HepG2 (cell line): ENCODE data around the gene CSF3R. TPM values are rescaled to one million over a fixed set of nuclear protein-coding genes. Genes with fewer than 3 reads are reported as not detected.

ENCODE experiments used
- ARNT2 ChIP-seq: sonication (generic); formaldehyde crosslinking; IDR thresholded peaks from 2 replicates; pipeline ENCODE4 v1.8.0; 2022; ENCODE audit warnings: mild to moderate bottlenecking, low read depth, missing genetic modification reagents, moderate library complexity
- BRCA1 ChIP-seq: sonication (generic); formaldehyde crosslinking; IDR thresholded peaks from 2 replicates; pipeline ENCODE4 v1.4.0; 2020; ENCODE audit warnings: missing genetic modification reagents
- CEBPG ChIP-seq: IDR thresholded peaks from 2 replicates; pipeline ENCODE4 v1.6.1; 2016
- CREBL2 ChIP-seq: sonication (generic); formaldehyde crosslinking; IDR thresholded peaks from 2 replicates; pipeline ENCODE4 v1.8.1; 2023; ENCODE audit warnings: missing genetic modification reagents, mild to moderate bottlenecking, borderline replicate concordance
- FOXM1 ChIP-seq: sonication (generic); formaldehyde crosslinking; IDR thresholded peaks from 2 replicates; pipeline ENCODE4 v1.5.0; 2020; ENCODE audit warnings: missing genetic modification reagents
- FUBP1 ChIP-seq: sonication (generic); formaldehyde crosslinking; IDR thresholded peaks from 2 replicates; pipeline ENCODE4 v1.5.1; 2020; ENCODE audit warnings: missing genetic modification reagents, mild to moderate bottlenecking, borderline replicate concordance
- KAT2B ChIP-seq: fragments of 150-350 bp; IDR thresholded peaks from 2 replicates; pipeline ENCODE4 v1.6.1; 2014; ENCODE audit warnings: low read depth, low read length, borderline replicate concordance
- MTA3 ChIP-seq: sonication (generic); formaldehyde crosslinking; IDR thresholded peaks from 2 replicates; pipeline ENCODE4 v1.4.0; 2020; ENCODE audit warnings: missing genetic modification reagents
- NR0B2 ChIP-seq: sonication (generic); formaldehyde crosslinking; IDR thresholded peaks from 2 replicates; pipeline ENCODE4 v1.4.0; 2020; ENCODE audit warnings: mild to moderate bottlenecking, missing genetic modification reagents
- NR3C1 ChIP-seq: sonication (generic); formaldehyde crosslinking; IDR thresholded peaks from 2 replicates; pipeline ENCODE4 v1.4.0; 2020; ENCODE audit warnings: missing genetic modification reagents
- PPARG ChIP-seq: conservative IDR thresholded peaks from 2 replicates; pipeline ENCODE4 v1.6.1; 2016; ENCODE audit warnings: missing biosample characterization, missing genetic modification reagents
- PRDM10 ChIP-seq: sonication (generic); formaldehyde crosslinking; IDR thresholded peaks from 2 replicates; pipeline ENCODE4 v1.4.0; 2020; ENCODE audit warnings: low read depth, missing genetic modification reagents
- RORA ChIP-seq: sonication (generic); formaldehyde crosslinking; IDR thresholded peaks from 2 replicates; pipeline ENCODE4 v1.5.0; 2020; ENCODE audit warnings: mild to moderate bottlenecking, missing genetic modification reagents, moderate library complexity
- SMC3 ChIP-seq: IDR thresholded peaks from 2 replicates; pipeline ENCODE4 v1.6.1; 2011; ENCODE audit warnings: low read length, improper control_type of control experiment
- TBX2 ChIP-seq: sonication (generic); formaldehyde crosslinking; IDR thresholded peaks from 2 replicates; pipeline ENCODE4 v1.5.0; 2020; ENCODE audit warnings: missing genetic modification reagents, mild to moderate bottlenecking, borderline replicate concordance
- ZNF598 ChIP-seq: sonication (generic); formaldehyde crosslinking; IDR thresholded peaks from 2 replicates; pipeline ENCODE4 v1.5.1; 2020; ENCODE audit warnings: mild to moderate bottlenecking, missing genetic modification reagents, borderline replicate concordance
- ZNF687 ChIP-seq: sonication (generic); formaldehyde crosslinking; IDR thresholded peaks from 2 replicates; pipeline ENCODE4 v1.5.1; 2020; ENCODE audit warnings: mild to moderate bottlenecking, missing genetic modification reagents, moderate library complexity
- ZSCAN21 ChIP-seq: sonication (generic); formaldehyde crosslinking; IDR thresholded peaks from 2 replicates; pipeline ENCODE4 v1.8.0; 2022; ENCODE audit warnings: mild to moderate bottlenecking, missing genetic modification reagents, moderate library complexity, borderline replicate concordance
- polyA plus RNA-seq, 8 experiments: library from polyadenylated mRNA; depleted of rRNA in 3 of 8; stranded (reverse) in 7 of 8; unstranded in 1 of 8; fragments of >200 nt; fragmentation: Illumina TruSeq in 4 of 8; extraction: Trizol in 4 of 8; gene quantifications; 2 replicates each; pipeline versions ENCODE4 v1.2.1 to v1.2.3, GENCODE V29; 2011 to 2016; ENCODE audit warnings: low read depth in 4 of 8, missing spikeins in 1 of 8, mixed read lengths in 1 of 8; ENCODE audit not compliant: insufficient read depth in 1 of 8
- total RNA-seq, 5 experiments: library from RNA; depleted of rRNA; stranded (reverse); fragments of >200 nt; fragmentation: Illumina TruSeq; extraction: Trizol; gene quantifications; 2 replicates each; pipeline ENCODE4 v1.2.3, GENCODE V29; 2016; ENCODE audit warnings: low read depth in 1 of 5

CSF3R gene
- total and polyA plus RNA-seq, 2 of the 13 experiments (the other 11 are each of a cell fraction or from before 2014, with no cell fraction given): 11.9 to 28.8 TPM

GRCh38 chr1:36463803-36464604 is 18.7 kb downstream of the CSF3R start, which contains the start of gene MRPS15 (continued):
- TF ChIP-seq PRDM10 (CRISPR knock-in tag) (peak; percentile 79; the same call in 1 of the 2 replicates), PPARG (CRISPR knock-in tag) (peak; percentile 81), RORA (CRISPR knock-in tag) (no peak), FOXM1 (CRISPR knock-in tag) (no peak), FUBP1 (CRISPR knock-in tag) (peak; percentile 92; the same call in 1 of the 2 replicates), CREBL2 (CRISPR knock-in tag) (no peak; the same call in 1 of the 2 replicates), NR3C1 (CRISPR knock-in tag) (no peak), CEBPG (CRISPR knock-in tag) (peak; percentile 99), ZNF598 (peak; percentile 92; the same call in 1 of the 2 replicates), ARNT2 (CRISPR knock-in tag) (peak; percentile 93), KAT2B (no peak), ZNF687 (CRISPR knock-in tag) (peak; percentile 93), ZSCAN21 (CRISPR knock-in tag) (no peak; the same call in 1 of the 2 replicates), BRCA1 (no peak), NR0B2 (CRISPR knock-in tag) (0 out of 2 replicates have a peak, but pooled peaks have one; percentile 41), SMC3 (no peak; the same call in 1 of the 2 replicates), TBX2 (CRISPR knock-in tag) (peak; percentile 75; the same call in 1 of the 2 replicates), MTA3 (CRISPR knock-in tag) (no peak)
